Measurements from ENCODE around the gene RHOC.

Gene RHOC

DNA sequence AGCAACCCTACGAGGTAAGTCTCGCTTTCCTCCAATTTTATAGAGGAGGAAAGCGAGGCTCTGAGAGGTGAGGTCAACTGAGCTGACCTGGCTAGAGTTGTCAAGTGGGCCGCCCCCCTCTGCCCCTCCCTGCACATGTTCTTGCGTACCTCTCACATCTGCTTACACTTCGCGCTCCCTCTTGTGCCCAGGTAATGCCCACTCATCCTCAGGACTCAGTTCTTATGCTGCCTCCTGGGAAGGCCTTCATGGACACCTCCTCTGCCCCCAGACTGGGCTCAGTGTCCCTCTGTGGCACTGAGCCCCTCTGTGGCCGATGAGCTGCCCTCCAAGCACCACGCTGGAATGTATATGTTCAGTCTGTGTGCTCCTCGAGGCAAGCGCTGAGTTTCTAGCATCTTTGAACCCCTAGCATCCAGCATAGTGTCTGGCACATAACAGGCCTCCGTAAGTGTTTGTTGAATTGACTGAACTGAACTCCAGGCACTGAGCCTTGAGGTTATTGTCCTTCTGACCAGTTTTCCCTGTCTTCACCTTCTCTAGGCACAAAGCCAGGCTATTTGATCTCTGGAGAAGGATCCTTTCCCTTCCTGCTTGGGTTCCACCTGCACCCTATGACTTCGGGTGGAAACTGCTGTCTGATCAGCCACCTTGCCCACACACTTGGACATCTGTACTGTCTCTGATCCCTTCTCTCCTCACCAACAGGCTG lies 19.0 kb downstream of the RHOC start:
- no peak for DNase-seq
- no peak overlapping the region for H3K9ac ChIP-seq (ENCODE audit: low read length)
- no peak overlapping the region for H3K4me3 ChIP-seq (ENCODE audit: low read length)
- no peak overlapping the region for H2BK5ac ChIP-seq (ENCODE audit: low read length)
- no peak overlapping the region for H2BK15ac ChIP-seq (replicated peaks; ENCODE audit: low read depth)
- peaks cover 6% of the 10 kb centered on the region for H3K79me1 ChIP-seq (ENCODE audit: low read length)
- no peak overlapping the region for H2AK5ac ChIP-seq (ENCODE audit: low read length)
- H3K27me3 ChIP-seq (ENCODE audit: insufficient read depth, low read length, poor library complexity), result no peaks in the 10 kb centered on the region
- H3K27ac ChIP-seq (ENCODE audit: low read depth, low read length), result no peak overlapping the region
- no CpG with 5 or more reads among the region's 13 CpGs for WGBS (ENCODE audit: extremely low coverage, insufficient coverage, low lambda C conversion rate)
- no peak overlapping the region for H2BK120ac ChIP-seq (ENCODE audit: low read depth, low read length)
- H3K18ac ChIP-seq (ENCODE audit: low read length), result no peak overlapping the region
- no peak overlapping the region for H3K23ac ChIP-seq (ENCODE audit: low read length)
- H4K8ac ChIP-seq (ENCODE audit: low read depth, low read length), result no peak overlapping the region
- no peak overlapping the region for H3K4ac ChIP-seq (ENCODE audit: low read depth, low read length)
- H3K36me3 ChIP-seq (ENCODE audit: control insufficient read depth, insufficient read depth, low read length), result peaks cover 7% of the 10 kb centered on the region
- peaks cover 3% of the 10 kb centered on the region for H3K4me1 ChIP-seq (ENCODE audit: control insufficient read depth, low read depth, low read length)
- no peak overlapping the region for H3K56ac ChIP-seq (ENCODE audit: low read length)
- H4K5ac ChIP-seq (ENCODE audit: low read length), result no peak overlapping the region
- H3K4me2 ChIP-seq (ENCODE audit: low read length), result no peak overlapping the region
- no peaks in the 10 kb centered on the region for H3K79me2 ChIP-seq (ENCODE audit: control insufficient read depth, insufficient read depth, low read length)

DNA sequence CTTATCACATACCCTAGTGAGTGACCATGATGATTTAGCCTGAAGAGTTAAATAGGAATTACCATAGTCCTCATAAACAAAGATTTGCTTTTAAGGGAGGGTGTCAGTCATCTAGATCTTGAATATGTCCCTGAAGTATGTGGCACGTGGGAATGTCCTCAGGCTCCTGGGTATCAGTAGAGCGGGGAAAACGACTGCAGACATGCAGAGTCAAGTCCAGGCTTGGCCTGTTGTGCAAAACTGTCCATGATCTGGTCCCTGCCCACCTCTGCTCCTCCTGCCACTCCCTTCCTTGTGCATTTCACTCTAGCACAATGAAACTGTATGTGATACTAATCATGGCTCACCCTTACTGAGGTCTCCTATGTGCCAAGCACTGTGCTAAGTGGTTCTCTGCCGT lies 19.6 kb downstream of the RHOC start:
- no peak overlapping the region for H2BK120ac ChIP-seq (ENCODE audit: low read depth, low read length)
- H3K27me3 ChIP-seq (ENCODE audit: insufficient read depth, low read length, poor library complexity), result no peaks in the 10 kb centered on the region
- no peak overlapping the region for H3K4ac ChIP-seq (ENCODE audit: low read depth, low read length)
- peaks cover 3% of the 10 kb centered on the region for H3K4me1 ChIP-seq (ENCODE audit: control insufficient read depth, low read depth, low read length)
- no peak overlapping the region for H3K4me2 ChIP-seq (ENCODE audit: low read length)
- no peak overlapping the region for H3K9ac ChIP-seq (ENCODE audit: low read length)
- H3K79me1 ChIP-seq (ENCODE audit: low read length), result peaks cover 6% of the 10 kb centered on the region
- H2BK5ac ChIP-seq (ENCODE audit: low read length), result no peak overlapping the region
- H4K8ac ChIP-seq (ENCODE audit: low read depth, low read length), result no peak overlapping the region
- no peaks in the 10 kb centered on the region for H3K79me2 ChIP-seq (ENCODE audit: control insufficient read depth, insufficient read depth, low read length)
- no peak overlapping the region for H3K23ac ChIP-seq (ENCODE audit: low read length)
- no peak overlapping the region for H3K27ac ChIP-seq (ENCODE audit: low read depth, low read length)
- H3K56ac ChIP-seq (ENCODE audit: low read length), result no peak overlapping the region
- no peak overlapping the region for H2BK15ac ChIP-seq (replicated peaks; ENCODE audit: low read depth)
- WGBS (ENCODE audit: extremely low coverage, insufficient coverage, low lambda C conversion rate), result no CpG with 5 or more reads among the region's 4 CpGs
- peaks cover 5% of the 10 kb centered on the region for H3K36me3 ChIP-seq (ENCODE audit: control insufficient read depth, insufficient read depth, low read length)
- no peak overlapping the region for H3K4me3 ChIP-seq (ENCODE audit: low read length)
- no peak for DNase-seq
- H2AK5ac ChIP-seq (ENCODE audit: low read length), result no peak overlapping the region
- no peak overlapping the region for H4K5ac ChIP-seq (ENCODE audit: low read length)
- no peak overlapping the region for H3K18ac ChIP-seq (ENCODE audit: low read length)

DNA sequence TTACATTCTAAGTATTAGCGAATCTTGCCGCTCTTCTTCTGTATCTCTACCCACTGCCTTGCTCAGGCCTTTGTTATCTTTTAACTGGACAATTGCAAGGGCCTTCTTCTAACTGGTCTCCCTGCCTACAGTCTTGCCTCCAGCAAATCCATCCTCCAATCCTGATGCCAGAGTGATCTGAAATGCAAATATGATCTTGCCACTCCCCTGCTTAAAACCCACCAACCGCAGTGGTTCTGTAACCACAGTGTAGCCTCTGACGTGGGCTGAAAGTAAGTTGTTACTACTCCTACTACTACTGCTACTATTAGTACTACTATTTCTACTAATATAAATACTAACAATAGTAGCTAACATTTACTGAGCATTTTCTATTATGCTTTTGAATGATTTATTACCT lies 20.1 kb downstream of the RHOC start:
- Histone ChIP-seq H3K4me1 (ENCODE audit: control insufficient read depth, low read depth, low read length) (peaks cover 3% of the 10 kb centered on the region), H2BK5ac (ENCODE audit: low read length) (no peak overlapping the region), H3K23ac (ENCODE audit: low read length) (no peak overlapping the region), H3K18ac (ENCODE audit: low read length) (no peak overlapping the region), H3K4me3 (ENCODE audit: low read length) (no peak overlapping the region), H3K56ac (ENCODE audit: low read length) (no peak overlapping the region), H3K79me2 (ENCODE audit: control insufficient read depth, insufficient read depth, low read length) (no peaks in the 10 kb centered on the region), H3K27me3 (ENCODE audit: insufficient read depth, low read length, poor library complexity) (no peaks in the 10 kb centered on the region), H4K8ac (ENCODE audit: low read depth, low read length) (no peak overlapping the region), H4K5ac (ENCODE audit: low read length) (no peak overlapping the region), H2AK5ac (ENCODE audit: low read length) (no peak overlapping the region), H3K36me3 (ENCODE audit: control insufficient read depth, insufficient read depth, low read length) (peaks cover 5% of the 10 kb centered on the region), H2BK120ac (ENCODE audit: low read depth, low read length) (no peak overlapping the region), H3K79me1 (ENCODE audit: low read length) (peaks cover 6% of the 10 kb centered on the region), H3K9ac (ENCODE audit: low read length) (no peak overlapping the region), H3K27ac (ENCODE audit: low read depth, low read length) (no peak overlapping the region), H3K4me2 (ENCODE audit: low read length) (no peak overlapping the region), H3K4ac (ENCODE audit: low read depth, low read length) (no peak overlapping the region), H2BK15ac (replicated peaks; ENCODE audit: low read depth) (no peak overlapping the region)
- no CpG with 5 or more reads among the region's 4 CpGs for WGBS (ENCODE audit: extremely low coverage, insufficient coverage, low lambda C conversion rate)
- peak; percentile 45 for DNase-seq

DNA sequence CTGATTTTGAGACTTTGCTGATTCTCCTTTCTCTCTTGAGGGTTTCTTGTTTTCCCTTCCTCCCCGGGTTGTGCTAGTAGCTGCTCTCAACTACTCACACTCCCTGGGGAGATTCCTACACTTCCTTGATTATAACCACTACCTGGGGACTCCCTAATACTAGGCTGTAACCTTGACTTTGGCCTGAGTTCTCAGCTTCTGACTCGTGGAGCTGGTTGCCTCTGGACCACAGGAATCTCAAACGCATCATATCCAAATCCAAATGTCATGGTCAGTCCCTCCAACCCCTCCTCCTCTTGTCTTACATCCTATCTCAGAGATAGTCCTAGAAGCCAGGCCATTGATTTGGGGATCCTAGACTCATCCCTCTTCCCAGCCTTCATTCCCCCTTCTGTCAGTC lies 20.5 kb downstream of the RHOC start:
- Histone ChIP-seq H3K4ac (ENCODE audit: low read depth, low read length) (no peak overlapping the region), H2AK5ac (ENCODE audit: low read length) (no peak overlapping the region), H3K4me3 (ENCODE audit: low read length) (no peak overlapping the region), H3K79me2 (ENCODE audit: control insufficient read depth, insufficient read depth, low read length) (no peaks in the 10 kb centered on the region), H3K27me3 (ENCODE audit: insufficient read depth, low read length, poor library complexity) (no peaks in the 10 kb centered on the region), H3K4me1 (ENCODE audit: control insufficient read depth, low read depth, low read length) (peaks cover 3% of the 10 kb centered on the region), H3K9ac (ENCODE audit: low read length) (no peak overlapping the region), H4K5ac (ENCODE audit: low read length) (no peak overlapping the region), H2BK120ac (ENCODE audit: low read depth, low read length) (no peak overlapping the region), H3K4me2 (ENCODE audit: low read length) (no peak overlapping the region), H3K18ac (ENCODE audit: low read length) (no peak overlapping the region), H2BK5ac (ENCODE audit: low read length) (no peak overlapping the region), H3K23ac (ENCODE audit: low read length) (peak overlapping the region; percentile 17), H4K8ac (ENCODE audit: low read depth, low read length) (no peak overlapping the region), H3K79me1 (ENCODE audit: low read length) (peaks cover 6% of the 10 kb centered on the region), H3K27ac (ENCODE audit: low read depth, low read length) (no peak overlapping the region), H2BK15ac (replicated peaks; ENCODE audit: low read depth) (no peak overlapping the region), H3K36me3 (ENCODE audit: control insufficient read depth, insufficient read depth, low read length) (peaks cover 3% of the 10 kb centered on the region), H3K56ac (ENCODE audit: low read length) (no peak overlapping the region)
- no CpG with 5 or more reads among the region's 3 CpGs for WGBS (ENCODE audit: extremely low coverage, insufficient coverage, low lambda C conversion rate)
- no peak for DNase-seq

DNA sequence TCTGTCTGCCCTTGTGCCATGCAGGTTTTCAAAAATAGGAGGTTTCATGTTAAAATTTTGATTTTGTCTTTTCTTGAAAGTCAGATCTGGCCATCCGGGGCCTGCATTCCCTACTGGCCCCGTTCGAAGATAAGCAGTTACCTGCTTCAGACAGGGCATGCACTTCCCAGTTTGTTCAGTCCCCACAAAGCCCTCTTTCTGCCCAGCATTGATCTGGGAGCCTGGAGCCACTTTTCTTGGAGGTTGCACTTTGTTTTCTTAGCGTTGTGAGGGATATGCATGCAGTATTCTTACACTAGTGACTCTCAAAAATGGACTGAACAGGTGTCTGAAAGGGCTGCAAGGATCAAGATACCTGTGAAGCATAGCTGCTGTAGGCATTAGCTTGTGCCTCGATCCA lies 21.0 kb downstream of the RHOC start:
- no CpG with 5 or more reads among the region's 5 CpGs for WGBS (ENCODE audit: extremely low coverage, insufficient coverage, low lambda C conversion rate)
- Histone ChIP-seq H3K79me1 (ENCODE audit: low read length) (peaks cover 6% of the 10 kb centered on the region), H4K8ac (ENCODE audit: low read depth, low read length) (no peak overlapping the region), H3K9ac (ENCODE audit: low read length) (no peak overlapping the region), H3K36me3 (ENCODE audit: control insufficient read depth, insufficient read depth, low read length) (peaks cover 2% of the 10 kb centered on the region), H2BK120ac (ENCODE audit: low read depth, low read length) (no peak overlapping the region), H3K18ac (ENCODE audit: low read length) (no peak overlapping the region), H3K27ac (ENCODE audit: low read depth, low read length) (no peak overlapping the region), H3K27me3 (ENCODE audit: insufficient read depth, low read length, poor library complexity) (no peaks in the 10 kb centered on the region), H3K23ac (ENCODE audit: low read length) (no peak overlapping the region), H3K4me2 (ENCODE audit: low read length) (no peak overlapping the region), H2BK5ac (ENCODE audit: low read length) (no peak overlapping the region), H2AK5ac (ENCODE audit: low read length) (no peak overlapping the region), H4K5ac (ENCODE audit: low read length) (no peak overlapping the region), H3K4ac (ENCODE audit: low read depth, low read length) (no peak overlapping the region), H2BK15ac (replicated peaks; ENCODE audit: low read depth) (no peak overlapping the region), H3K79me2 (ENCODE audit: control insufficient read depth, insufficient read depth, low read length) (no peaks in the 10 kb centered on the region), H3K4me3 (ENCODE audit: low read length) (no peak overlapping the region), H3K4me1 (ENCODE audit: control insufficient read depth, low read depth, low read length) (peaks cover 3% of the 10 kb centered on the region), H3K56ac (ENCODE audit: low read length) (no peak overlapping the region)
- DNase-seq, result no peak

DNA sequence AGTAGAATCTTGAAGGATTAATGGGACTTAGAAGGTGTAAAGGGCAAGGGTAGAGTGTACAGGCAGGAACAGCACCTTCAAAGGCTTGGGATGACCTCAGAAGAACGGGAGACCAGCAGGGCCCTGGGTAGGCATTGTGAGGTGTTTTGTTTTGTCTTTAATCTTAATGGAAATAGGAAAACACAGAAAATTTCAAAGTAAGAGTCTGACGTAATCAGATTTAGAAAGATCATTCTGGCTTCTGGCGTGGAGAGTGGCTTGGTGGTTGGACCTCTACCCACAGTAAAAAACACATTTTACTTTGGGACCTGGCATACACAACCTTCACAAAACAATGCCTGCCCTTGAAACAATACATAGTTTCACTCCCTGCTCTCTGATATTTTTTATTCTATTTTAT lies 28.3 kb downstream of the RHOC start:
- H2BK15ac ChIP-seq (replicated peaks; ENCODE audit: low read depth), result no peak overlapping the region
- no peak overlapping the region for H3K4ac ChIP-seq (ENCODE audit: low read depth, low read length)
- DNase-seq, result no peak
- no peak overlapping the region for H3K23ac ChIP-seq (ENCODE audit: low read length)
- no peak overlapping the region for H2BK5ac ChIP-seq (ENCODE audit: low read length)
- H3K18ac ChIP-seq (ENCODE audit: low read length), result no peak overlapping the region
- peaks cover 2% of the 10 kb centered on the region for H3K4me1 ChIP-seq (ENCODE audit: control insufficient read depth, low read depth, low read length)
- no peak overlapping the region for H3K56ac ChIP-seq (ENCODE audit: low read length)
- no peak overlapping the region for H3K4me2 ChIP-seq (ENCODE audit: low read length)
- no peak overlapping the region for H2AK5ac ChIP-seq (ENCODE audit: low read length)
- no peaks in the 10 kb centered on the region for H3K36me3 ChIP-seq (ENCODE audit: control insufficient read depth, insufficient read depth, low read length)
- H3K9ac ChIP-seq (ENCODE audit: low read length), result no peak overlapping the region
- H3K27me3 ChIP-seq (ENCODE audit: insufficient read depth, low read length, poor library complexity), result no peaks in the 10 kb centered on the region
- H4K5ac ChIP-seq (ENCODE audit: low read length), result no peak overlapping the region
- H2BK120ac ChIP-seq (ENCODE audit: low read depth, low read length), result no peak overlapping the region
- H3K4me3 ChIP-seq (ENCODE audit: low read length), result no peak overlapping the region
- peaks cover 2% of the 10 kb centered on the region for H3K79me2 ChIP-seq (ENCODE audit: control insufficient read depth, insufficient read depth, low read length)
- no CpG with 5 or more reads among the region's 3 CpGs for WGBS (ENCODE audit: extremely low coverage, insufficient coverage, low lambda C conversion rate)
- no peak overlapping the region for H4K8ac ChIP-seq (ENCODE audit: low read depth, low read length)
- no peak overlapping the region for H3K27ac ChIP-seq (ENCODE audit: low read depth, low read length)
- H3K79me1 ChIP-seq (ENCODE audit: low read length), result peaks cover 7% of the 10 kb centered on the region
